ENCODE data around the gene BCL11B.

Gene BCL11B

GRCh38 chr14:99225436-99226203 lies 46.4 kb downstream of the BCL11B start:
- H3K4me3 ChIP-seq (ENCODE audit: control insufficient read depth, low read depth, low read length): no peak overlapping the region
- no peak for DNase-seq (ENCODE audit: low read depth)
- TF ChIP-seq CTCF (IDR thresholded peaks at IDR 0.05; ENCODE audit: control insufficient read depth, insufficient read depth, low read depth, low read length, missing control alignments): no peak

DNA sequence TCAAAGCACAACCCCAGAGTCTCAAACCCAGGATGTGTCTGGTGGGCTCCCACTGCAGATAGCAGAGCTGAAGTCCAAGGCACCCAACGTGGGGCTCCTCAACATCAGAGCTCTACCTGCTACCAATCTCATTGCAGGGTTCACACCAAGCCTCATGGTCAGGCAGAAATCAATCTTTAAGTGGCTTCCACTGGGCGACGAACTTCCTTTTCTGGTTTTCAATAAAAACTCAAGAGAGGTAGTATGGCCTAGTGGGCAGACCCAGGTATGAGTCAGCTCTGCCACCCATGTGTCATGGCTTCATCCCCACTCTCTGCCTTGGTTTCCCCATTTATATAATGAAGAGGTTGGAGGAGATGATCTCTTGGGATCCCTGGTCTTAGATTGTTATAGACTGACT lies 47.0 kb downstream of the BCL11B start:
- TF ChIP-seq CTCF (IDR thresholded peaks at IDR 0.05; ENCODE audit: control insufficient read depth, insufficient read depth, low read depth, low read length, missing control alignments): no peak
- DNase-seq (ENCODE audit: low read depth): no peak
- H3K4me3 ChIP-seq (ENCODE audit: control insufficient read depth, low read depth, low read length): no peak overlapping the region

GRCh38 chr14:99224116-99224910 lies 47.7 kb downstream of the BCL11B start:
- TF ChIP-seq CTCF (IDR thresholded peaks at IDR 0.05; ENCODE audit: control insufficient read depth, insufficient read depth, low read depth, low read length, missing control alignments): no peak
- no peak overlapping the region for H3K4me3 ChIP-seq (ENCODE audit: control insufficient read depth, low read depth, low read length)
- DNase-seq (ENCODE audit: low read depth): no peak

GRCh38 chr14:99221445-99221844 lies 50.6 kb downstream of the BCL11B start:
- H3K4me3 ChIP-seq (ENCODE audit: control insufficient read depth, low read depth, low read length): no peak overlapping the region
- TF ChIP-seq CTCF (IDR thresholded peaks at IDR 0.05; ENCODE audit: control insufficient read depth, insufficient read depth, low read depth, low read length, missing control alignments): no peak
- no peak for DNase-seq (ENCODE audit: low read depth)

GRCh38 chr14:99217066-99217955 lies 54.7 kb downstream of the BCL11B start:
- DNase-seq (ENCODE audit: low read depth): no peak
- TF ChIP-seq CTCF (IDR thresholded peaks at IDR 0.05; ENCODE audit: control insufficient read depth, insufficient read depth, low read depth, low read length, missing control alignments): no peak
- H3K4me3 ChIP-seq (ENCODE audit: control insufficient read depth, low read depth, low read length): no peak overlapping the region

- no peak overlapping the region for H3K4me3 ChIP-seq (ENCODE audit: control insufficient read depth, low read depth, low read length)
- TF ChIP-seq CTCF (IDR thresholded peaks at IDR 0.05; ENCODE audit: control insufficient read depth, insufficient read depth, low read depth, low read length, missing control alignments): no peak
Observed at GRCh38 chr14:99216191-99216590, 55.8 kb downstream of the BCL11B start.

More at GRCh38 chr14:99216191-99216590, 55.8 kb downstream of the BCL11B start:
- DNase-seq (ENCODE audit: low read depth): no peak
